ENCODE measurements around the gene MCCC2. TPM values are rescaled to one million over a fixed set of nuclear protein-coding genes. Genes with fewer than 3 reads are reported as not detected.
"Not testable (repeated sequence)": the region's sequence is repeated elsewhere in the genome, so short reads cannot be mapped to it uniquely, and the experiment has no call there.

Gene MCCC2
- total and polyA plus RNA-seq, 10 donors, result 15.3 to 48.8 (median 31.6) TPM

- peak overlapping the region in 5 of 8 donors; percentile 2 to 67 (median 24) for H3K27ac ChIP-seq
- intact Hi-C loops (cut with DNase I; ENCODE audit: low total_unique reads), result no loop called here
- peaks cover 4 to 86% (median 57%) of the 10 kb centered on the region in 6 donors for H3K36me3 ChIP-seq
- H3K9me3 ChIP-seq, result no peaks in the 10 kb centered on the region
- H3K27me3 ChIP-seq (replicated peaks in 1 of 7), result no peaks in the 10 kb centered on the region
- no peak for DNase-seq
- TF ChIP-seq POLR2A (IDR thresholded peaks at IDR 0.05) (no peak), CTCF (IDR thresholded peaks at IDR 0.05 in 8 of 11, conservative IDR thresholded peaks at IDR 0.05 in 3 of 11) (peak; percentile 15 to 76 (median 58)), POLR2AphosphoS5 (IDR thresholded peaks at IDR 0.05) (no peak)
- no peak overlapping the region for H3K4me3 ChIP-seq
- 63 to 71% (median 68%) methylated on average over 6 of the region's 6 CpGs for WGBS, 5 donors
- H3K4me1 ChIP-seq, result peaks cover 0 to 19% (median 0%) of the 10 kb centered on the region in 6 donors
Measured at GRCh38 chr5:71601222-71602026, 14.3 kb downstream of the MCCC2 start.

- peaks cover 0 to 61% (median 26%) of the 10 kb centered on the region in 6 donors for H3K36me3 ChIP-seq
- H3K9me3 ChIP-seq; DNase-seq; H3K27me3 ChIP-seq (replicated peaks in 1 of 7); H3K4me1 ChIP-seq; H3K4me3 ChIP-seq; intact Hi-C loops (cut with DNase I; ENCODE audit: low total_unique reads); H3K27ac ChIP-seq: not testable (repeated sequence)
- WGBS, 5 donors, result 91 to 100% (median 94%) methylated on average over 4 to 15 of the region's 16 CpGs
Measured at GRCh38 chr5:71609916-71610315, 22.8 kb downstream of the MCCC2 start.

- 71 to 99% (median 92%) methylated on average over 4 of the region's 4 CpGs for WGBS, 5 donors
- H3K4me3 ChIP-seq, result no peak overlapping the region
- H3K4me1 ChIP-seq, result no peaks in the 10 kb centered on the region
- no peaks in the 10 kb centered on the region for H3K27me3 ChIP-seq (replicated peaks in 1 of 7)
- intact Hi-C loops (cut with DNase I; ENCODE audit: low total_unique reads), result no loop called here
- DNase-seq, result no peak
- no peaks in the 10 kb centered on the region for H3K9me3 ChIP-seq
- no peak overlapping the region for H3K27ac ChIP-seq
- TF ChIP-seq POLR2A (IDR thresholded peaks at IDR 0.05), result no peak
- no peak for TF ChIP-seq POLR2AphosphoS5 (IDR thresholded peaks at IDR 0.05)
- no peak for TF ChIP-seq CTCF (IDR thresholded peaks at IDR 0.05 in 8 of 11, conservative IDR thresholded peaks at IDR 0.05 in 3 of 11)
- H3K36me3 ChIP-seq, result peaks cover 0 to 91% (median 36%) of the 10 kb centered on the region in 6 donors
Measured at GRCh38 chr5:71615809-71616208, 28.7 kb downstream of the MCCC2 start.

GRCh38 chr5:71620630-71621029 is 33.5 kb downstream of the MCCC2 start:
- no peak for TF ChIP-seq POLR2A (IDR thresholded peaks at IDR 0.05)
- no peak for TF ChIP-seq CTCF (IDR thresholded peaks at IDR 0.05 in 8 of 11, conservative IDR thresholded peaks at IDR 0.05 in 3 of 11)
- no peak for TF ChIP-seq POLR2AphosphoS5 (IDR thresholded peaks at IDR 0.05)
- WGBS, 5 donors, result 86 to 100% (median 90%) methylated on average over 2 of the region's 2 CpGs
- H3K4me3 ChIP-seq, result no peak overlapping the region
- H3K4me1 ChIP-seq, result no peaks in the 10 kb centered on the region
- no peak for DNase-seq
- intact Hi-C loops (cut with DNase I; ENCODE audit: low total_unique reads), result no loop called here
- H3K27ac ChIP-seq, result no peak overlapping the region
- H3K36me3 ChIP-seq, result peaks cover 0 to 93% (median 25%) of the 10 kb centered on the region in 6 donors
- no peaks in the 10 kb centered on the region for H3K9me3 ChIP-seq
- no peaks in the 10 kb centered on the region for H3K27me3 ChIP-seq (replicated peaks in 1 of 7)

Measured in spleen (tissue), 11 donors.